CD4-positive, CD25-positive, alpha-beta regulatory T cell (primary cell): ENCODE measurements around the gene SSTR3. TPM values are rescaled to one million over a fixed set of nuclear protein-coding genes. Genes with fewer than 3 reads are reported as not detected.

Experiments used
- ATAC-seq, 2 donors: fragments of 150-1000 bp; cut with Tn5 transposase; one replicate each; pipeline ENCODE4 v1.10.0; 2021; ENCODE audit warnings: low read depth in 2 of 2, moderate number of reproducible peaks in 2 of 2, moderate library complexity in 1 of 2
- DNase-seq, 3 donors: peaks; one replicate each; pipeline versions ENCODE4 v3.0.0 to v3.0.0-alpha.2; 2012 to 2022; ENCODE audit warnings: mixed read lengths in 1 of 3
- H3K27ac ChIP-seq: one replicate; pipeline ENCODE4 v1.7.0; 2013; ENCODE audit warnings: mild to moderate bottlenecking, low read length; ENCODE audit not compliant: insufficient read depth, poor library complexity, severe bottlenecking
- H3K27me3 ChIP-seq: one replicate; pipeline ENCODE4 v1.7.0; 2013; ENCODE audit warnings: low read length; ENCODE audit not compliant: control insufficient read depth, insufficient read depth
- H3K36me3 ChIP-seq: one replicate; pipeline ENCODE4 v1.7.0; 2013; ENCODE audit warnings: mild to moderate bottlenecking, low read length, moderate library complexity; ENCODE audit not compliant: control insufficient read depth, insufficient read depth
- H3K4me1 ChIP-seq: 2 replicates; pipeline ENCODE4 v1.7.0; 2013; ENCODE audit warnings: mild to moderate bottlenecking, low read length; ENCODE audit not compliant: insufficient read depth, control insufficient read depth, poor library complexity, severe bottlenecking
- H3K4me3 ChIP-seq: one replicate; pipeline ENCODE4 v1.7.0; 2013; ENCODE audit warnings: low read depth, mild to moderate bottlenecking, low read length, moderate library complexity
- H3K9me3 ChIP-seq, 2 experiments: 1 replicate in 1 of 2; 2 replicates in 1 of 2; pipeline ENCODE4 v1.7.0; 2013; ENCODE audit warnings: low read length in 2 of 2, mild to moderate bottlenecking in 1 of 2, moderate library complexity in 1 of 2; ENCODE audit not compliant: control insufficient read depth in 2 of 2
- H3K27ac Mint-ChIP-seq, 3 donors: one replicate each; pipeline ENCODE4 v1.8.0; 2020 to 2022; ENCODE audit warnings: mild to moderate bottlenecking in 3 of 3, mixed read lengths in 3 of 3, moderate library complexity in 2 of 3
- H3K27me3 Mint-ChIP-seq: one replicate; pipeline ENCODE4 v1.8.0; 2022; ENCODE audit warnings: mild to moderate bottlenecking, mixed read lengths
- H3K36me3 Mint-ChIP-seq: one replicate; pipeline ENCODE4 v1.8.0; 2020; ENCODE audit warnings: mixed read lengths
- H3K4me1 Mint-ChIP-seq, 4 donors: one replicate each; pipeline ENCODE4 v1.8.0; 2020 to 2022; ENCODE audit warnings: mixed read lengths in 4 of 4, mild to moderate bottlenecking in 1 of 4
- H3K4me3 Mint-ChIP-seq, 4 donors: one replicate each; pipeline ENCODE4 v1.8.0; 2020 to 2022; ENCODE audit warnings: mild to moderate bottlenecking in 4 of 4, mixed read lengths in 4 of 4, moderate library complexity in 3 of 4
- H3K9me3 Mint-ChIP-seq, 7 donors: one replicate each; pipeline ENCODE4 v1.8.0; 2020 to 2022; ENCODE audit warnings: mixed read lengths in 7 of 7, mild to moderate bottlenecking in 3 of 7, moderate library complexity in 2 of 7
- polyA plus RNA-seq, 4 donors: library from polyadenylated mRNA; unstranded; fragments of 300-500 nt; fragmentation: Illumina TruSeq; gene quantifications; one replicate each; pipeline ENCODE4 v1.2.3, GENCODE V29; 2021
- total RNA-seq: library from RNA; stranded (reverse); gene quantifications from one replicate; pipeline ENCODE4 v1.2.3, GENCODE V29; 2022

SSTR3 gene
- total and polyA plus RNA-seq, 5 donors from 2014 or later, result 2.5 to 4.4 (median 4.3) TPM

- ATAC-seq, result no peak
Observed at GRCh38 chr22:37248251-37248650, 36.0 kb upstream of the SSTR3 start.

GRCh38 chr22:37245740-37246139 lies 33.5 kb upstream of the SSTR3 start:
- Histone ChIP-seq H3K27me3 (no peaks in the 10 kb centered on the region), H3K9me3 (no peaks in the 10 kb centered on the region), H3K4me1 (peaks cover 47% of the 10 kb centered on the region), H3K27ac (peak overlapping the region; percentile 95), H3K4me3 (no peak overlapping the region), H3K36me3 (peaks cover 5% of the 10 kb centered on the region)
- DNase-seq (no peak), ATAC-seq (no peak)
- Mint-ChIP-seq H3K4me3 (peak overlapping the region in 2 of 4 donors; percentile 78 to 98), H3K4me1 (peaks cover 5 to 43% (median 28%) of the 10 kb centered on the region in 4 donors), H3K36me3 (peaks cover 8% of the 10 kb centered on the region), H3K27ac (peak overlapping the region in 1 of 3 donors; percentile 98), H3K27me3 (peaks cover 11% of the 10 kb centered on the region), H3K9me3 (no peaks in the 10 kb centered on the region)

More at GRCh38 chr22:37248251-37248650, 36.0 kb upstream of the SSTR3 start:
- Mint-ChIP-seq H3K4me1 (peaks cover 5 to 25% (median 14%) of the 10 kb centered on the region in 4 donors), H3K9me3 (no peaks in the 10 kb centered on the region), H3K27me3 (peaks cover 6% of the 10 kb centered on the region), H3K36me3 (no peaks in the 10 kb centered on the region), H3K27ac (no peak overlapping the region), H3K4me3 (peak overlapping the region in 1 of 4 donors; percentile 42)
- no peak overlapping the region for H3K4me3 ChIP-seq
- no peaks in the 10 kb centered on the region for H3K36me3 ChIP-seq
- H3K27me3 ChIP-seq, result no peaks in the 10 kb centered on the region
- H3K4me1 ChIP-seq, result peaks cover 23% of the 10 kb centered on the region
- DNase-seq, result no peak
- no peaks in the 10 kb centered on the region for H3K9me3 ChIP-seq
- no peak overlapping the region for H3K27ac ChIP-seq

DNA sequence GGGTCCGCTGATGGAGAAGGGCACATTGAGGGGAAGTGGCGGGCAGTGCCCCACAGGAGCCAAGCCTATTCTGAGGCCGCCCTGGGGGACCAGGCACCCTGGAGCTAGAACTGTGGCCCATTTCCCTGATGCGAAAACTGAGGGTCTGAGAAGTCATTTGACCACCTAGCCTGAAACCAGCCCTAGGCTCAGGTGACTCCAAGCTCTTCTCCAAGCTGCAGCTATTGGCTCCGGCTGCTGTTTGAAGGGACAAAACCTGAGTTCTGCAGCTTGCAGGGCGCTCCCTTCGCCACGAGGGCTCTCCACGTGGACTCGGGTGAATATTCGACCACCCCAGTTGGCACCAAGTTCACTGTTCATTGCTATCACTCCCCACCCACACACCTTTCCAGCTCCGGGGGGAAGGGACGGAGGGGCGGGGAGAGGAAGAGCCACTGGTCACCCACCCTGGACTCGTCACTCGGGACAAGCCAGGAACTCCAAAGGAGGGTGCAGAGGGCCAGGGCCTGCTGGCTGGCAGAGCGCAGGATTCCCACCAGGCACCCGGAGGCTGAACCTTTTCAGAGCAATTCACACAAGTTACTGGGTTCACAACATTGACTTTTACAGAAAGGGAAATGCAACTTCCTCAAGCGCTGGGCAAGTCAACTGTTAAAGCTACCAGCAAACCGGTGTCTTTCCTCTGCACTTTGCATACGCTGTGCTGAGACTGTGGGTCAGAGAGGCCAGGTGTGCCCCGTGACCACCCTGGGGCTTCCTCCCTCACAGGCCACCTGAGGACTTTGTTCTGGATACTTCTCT lies 32.8 kb upstream of the SSTR3 start:
- Mint-ChIP-seq H3K36me3 (peaks cover 14% of the 10 kb centered on the region), H3K9me3 (no peaks in the 10 kb centered on the region), H3K27ac (peak overlapping the region; percentile 96 to 98 (median 97)), H3K27me3 (peaks cover 11% of the 10 kb centered on the region), H3K4me3 (peak overlapping the region; percentile 98), H3K4me1 (peaks cover 5 to 46% (median 33%) of the 10 kb centered on the region in 4 donors)
- H3K4me3 ChIP-seq, result peak overlapping the region; percentile 24
- no peaks in the 10 kb centered on the region for H3K27me3 ChIP-seq
- ATAC-seq (no peak), DNase-seq (peak in 1 of 3 donors; percentile 62)
- H3K36me3 ChIP-seq, result peaks cover 11% of the 10 kb centered on the region
- no peaks in the 10 kb centered on the region for H3K9me3 ChIP-seq
- H3K27ac ChIP-seq, result peak overlapping the region; percentile 95
- peaks cover 53% of the 10 kb centered on the region for H3K4me1 ChIP-seq

DNA sequence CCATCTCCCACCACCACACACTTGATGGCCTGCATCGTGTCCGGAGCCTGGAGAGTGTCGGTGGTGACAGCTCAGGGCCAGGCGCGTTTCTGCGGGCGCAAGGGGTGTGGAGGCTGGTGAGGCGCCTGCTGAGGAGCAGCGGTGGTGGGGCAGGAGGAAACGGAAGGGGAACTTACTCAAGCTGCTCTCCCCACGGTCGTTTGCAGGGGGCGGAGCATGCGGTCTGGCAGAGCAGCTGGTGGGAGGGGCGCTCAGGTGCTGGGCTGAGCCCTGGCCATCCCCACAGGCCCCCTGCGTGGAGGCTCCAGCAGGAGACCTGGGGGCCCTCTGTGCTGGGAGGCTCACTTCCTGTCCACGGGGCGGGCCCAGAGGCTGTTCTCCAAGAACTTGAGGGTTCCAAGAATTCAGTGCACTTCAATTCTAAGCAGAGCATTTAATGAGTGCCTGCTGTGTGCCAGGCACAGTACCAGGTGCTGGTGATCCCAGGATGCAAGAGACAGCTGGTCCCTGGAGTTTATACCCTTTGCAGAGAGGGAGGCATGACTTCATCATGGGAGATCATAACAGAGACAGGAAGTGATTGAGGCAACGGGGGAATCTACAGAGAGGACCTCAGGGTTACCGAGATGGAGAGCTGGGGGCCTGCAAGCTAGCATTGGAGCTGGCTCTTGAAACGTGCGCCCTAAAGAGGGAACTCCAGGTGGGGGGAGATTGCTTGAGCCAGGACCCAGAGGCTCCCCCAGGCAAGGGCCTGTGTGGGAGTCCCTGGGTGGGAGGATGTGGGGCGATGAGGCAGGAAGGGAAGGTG lies 32.0 kb upstream of the SSTR3 start, which contains the start of gene RAC2:
TSS of gene RAC2 (minus strand) at position 156 of the 808 bp plus-strand sequence. CDS start at position 35, 121 bp downstream.
- H3K4me3 Mint-ChIP-seq, result peak within 1 kb of the TSS; percentile 98
- peak within 1 kb of the TSS; percentile 95 for H3K27ac ChIP-seq
- H3K4me3 ChIP-seq, result peak within 1 kb of the TSS; percentile 93
- peaks cover 0 to 51% (median 36%) of the 10 kb centered on the region in 4 donors for H3K4me1 Mint-ChIP-seq
- peaks cover 11% of the 10 kb centered on the region for H3K27me3 Mint-ChIP-seq
- no peaks in the 10 kb centered on the region for H3K9me3 Mint-ChIP-seq
- peaks cover 15% of the 10 kb centered on the region for H3K36me3 Mint-ChIP-seq
- ATAC-seq (peak; percentile 59 to 68), DNase-seq (peak; percentile 81 to 99 (median 83))
- H3K27ac Mint-ChIP-seq, result peak within 1 kb of the TSS; percentile 96 to 99 (median 97)
- peaks cover 19% of the 10 kb centered on the region for H3K36me3 ChIP-seq
- no peaks in the 10 kb centered on the region for H3K27me3 ChIP-seq
- H3K9me3 ChIP-seq, result no peaks in the 10 kb centered on the region
- H3K4me1 ChIP-seq, result peaks cover 61% of the 10 kb centered on the region

DNA sequence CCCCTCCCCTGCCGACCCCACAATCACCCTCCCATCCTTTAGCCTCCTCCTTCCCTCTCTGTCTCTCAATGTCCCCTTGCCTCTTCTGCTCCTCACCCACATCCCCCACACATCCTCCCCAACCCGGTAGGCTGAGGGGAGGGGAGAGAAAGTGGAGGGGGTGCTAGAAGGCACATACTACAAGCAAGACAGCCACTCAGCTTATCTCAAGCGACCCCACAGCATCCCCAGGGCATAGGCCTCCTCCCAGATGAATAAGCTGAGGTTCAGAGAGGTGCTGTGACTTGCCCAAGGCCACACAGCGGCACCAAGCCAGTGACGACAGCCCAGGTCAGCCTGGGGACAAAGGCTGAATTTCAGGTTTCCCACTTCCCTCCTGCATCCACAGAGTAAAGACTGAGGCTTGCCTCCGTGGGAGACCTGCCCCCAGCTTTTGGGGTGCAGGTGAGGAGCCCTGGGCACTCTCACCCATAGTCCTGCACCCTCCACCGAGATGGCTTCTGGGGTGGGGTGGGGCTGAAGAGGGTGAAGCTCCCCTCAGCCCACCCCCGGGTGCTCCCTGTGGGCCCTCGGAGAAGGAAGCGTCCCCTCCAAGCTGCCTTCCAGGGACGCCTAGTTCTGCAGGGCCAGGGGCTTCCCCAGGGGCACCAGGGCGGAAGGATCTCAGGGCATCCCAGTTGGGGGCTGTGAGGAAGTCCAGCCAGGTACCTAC lies 31.3 kb upstream of the SSTR3 start:
- peaks cover 20% of the 10 kb centered on the region for H3K36me3 ChIP-seq
- H3K27me3 Mint-ChIP-seq, result peaks cover 11% of the 10 kb centered on the region
- H3K9me3 Mint-ChIP-seq, result no peaks in the 10 kb centered on the region
- no peaks in the 10 kb centered on the region for H3K9me3 ChIP-seq
- H3K27me3 ChIP-seq, result no peaks in the 10 kb centered on the region
- DNase-seq (peak in 1 of 3 donors; percentile 66), ATAC-seq (no peak)
- H3K4me3 ChIP-seq, result peak overlapping the region; percentile 93
- peak overlapping the region; percentile 96 to 99 (median 97) for H3K27ac Mint-ChIP-seq
- peaks cover 0 to 58% (median 41%) of the 10 kb centered on the region in 4 donors for H3K4me1 Mint-ChIP-seq
- peak overlapping the region; percentile 98 for H3K4me3 Mint-ChIP-seq
- H3K27ac ChIP-seq, result peak overlapping the region; percentile 95
- H3K36me3 Mint-ChIP-seq, result peaks cover 16% of the 10 kb centered on the region
- H3K4me1 ChIP-seq, result peaks cover 68% of the 10 kb centered on the region

DNA sequence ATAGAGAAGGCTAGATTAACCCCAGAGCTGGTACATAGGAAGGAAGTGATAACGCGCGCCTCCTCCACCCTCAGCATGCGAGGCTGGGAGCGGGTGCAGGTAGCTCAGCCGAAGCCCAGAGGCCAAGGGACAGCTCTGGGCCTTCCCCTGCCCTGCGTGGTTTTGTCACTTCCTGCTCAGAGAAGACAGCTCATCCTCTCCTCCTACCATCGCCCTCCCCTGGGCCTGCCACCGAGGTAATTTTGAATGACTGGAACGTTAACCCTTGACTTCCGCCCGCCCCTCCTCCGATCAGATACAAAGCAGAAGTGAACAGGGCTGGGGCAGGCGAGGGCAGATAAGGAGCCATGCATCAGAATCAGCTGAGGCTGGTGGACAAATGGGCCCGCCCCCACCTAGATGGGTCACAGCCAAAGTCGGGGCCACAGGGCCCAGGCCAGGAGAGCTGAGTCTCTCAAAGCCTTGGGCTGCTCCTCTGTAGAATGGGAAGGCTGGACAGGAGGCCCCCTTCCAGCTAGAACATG lies 30.2 kb upstream of the SSTR3 start:
- Mint-ChIP-seq H3K36me3 (peaks cover 26% of the 10 kb centered on the region), H3K4me3 (peak overlapping the region; percentile 98)

More for the DNA sequence above, 30.2 kb upstream of the SSTR3 start:
- DNase-seq (peak; percentile 85 to 98 (median 90)), ATAC-seq (peak; percentile 74 to 77)
- no peaks in the 10 kb centered on the region for H3K9me3 Mint-ChIP-seq
- peak overlapping the region; percentile 93 for H3K4me3 ChIP-seq
- H3K36me3 ChIP-seq, result peaks cover 22% of the 10 kb centered on the region
- H3K27me3 Mint-ChIP-seq, result peaks cover 11% of the 10 kb centered on the region
- H3K9me3 ChIP-seq, result no peaks in the 10 kb centered on the region
- H3K4me1 Mint-ChIP-seq, result peaks cover 0 to 68% (median 50%) of the 10 kb centered on the region in 4 donors
- peaks cover 79% of the 10 kb centered on the region for H3K4me1 ChIP-seq
- no peaks in the 10 kb centered on the region for H3K27me3 ChIP-seq
- peak overlapping the region; percentile 96 to 99 (median 97) for H3K27ac Mint-ChIP-seq
- H3K27ac ChIP-seq, result peak overlapping the region; percentile 95
